ENCODE results near the gene MED27.

Gene MED27

DNA sequence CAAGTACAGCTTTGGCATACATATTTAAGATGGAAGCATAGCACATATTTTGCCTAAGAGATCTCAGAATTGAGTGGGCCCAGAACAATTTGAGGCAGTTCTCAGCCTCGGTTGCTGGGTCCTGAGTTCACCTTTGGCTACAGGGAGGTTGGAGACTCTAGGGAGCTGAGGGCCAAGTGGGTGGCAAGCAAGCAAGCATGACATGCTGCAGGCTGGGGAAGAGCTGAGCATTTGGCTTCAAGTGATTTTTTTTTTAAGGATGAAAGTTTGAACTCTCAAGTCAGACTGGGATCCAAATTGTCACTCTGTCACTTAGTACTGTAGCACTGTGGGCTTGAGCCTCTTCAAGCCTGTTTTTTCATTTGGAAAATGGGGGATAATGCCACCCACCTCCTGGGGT, 160.5 kb downstream of the MED27 start:
- no peak for DNase-seq (ENCODE audit: low spot score)

DNA sequence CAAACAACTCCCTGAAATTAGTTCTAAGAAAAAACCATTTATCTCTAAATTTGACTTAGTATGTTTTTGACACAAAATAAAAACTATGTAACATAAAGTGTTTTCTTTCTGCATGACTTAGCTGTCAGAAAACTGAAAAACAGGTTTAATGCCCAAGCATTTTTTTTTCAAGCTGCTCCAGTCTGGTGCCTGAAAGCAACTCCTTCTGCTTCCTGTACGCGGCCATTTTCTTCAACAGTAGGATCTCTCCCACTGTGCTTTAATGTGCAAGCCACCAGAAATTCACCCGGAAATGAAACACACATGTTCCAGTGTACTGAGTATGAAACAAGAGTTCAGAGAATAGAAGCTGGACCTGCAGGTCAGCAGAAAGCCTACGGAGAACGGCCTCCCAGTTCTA, 161.2 kb downstream of the MED27 start:
- no peak for DNase-seq (ENCODE audit: low spot score)

DNA sequence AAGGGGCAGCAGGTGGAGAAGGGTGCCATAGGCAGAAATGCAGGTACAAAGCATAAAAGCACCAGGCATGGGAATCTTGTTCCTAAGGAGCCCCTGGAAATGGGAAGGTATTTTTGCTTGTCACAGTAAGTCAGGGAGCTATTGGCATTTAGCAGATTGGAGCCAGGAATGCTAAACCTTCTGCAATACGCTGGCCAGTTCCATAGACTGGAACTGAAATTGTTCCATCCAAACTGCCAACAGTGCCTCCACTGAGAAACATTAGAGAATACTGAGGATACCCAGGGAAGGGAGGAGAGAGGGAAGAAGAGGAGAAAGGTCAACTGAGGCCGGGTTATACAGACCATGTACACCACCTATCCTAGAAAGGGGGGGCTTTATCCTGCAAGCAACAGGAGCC, 162.7 kb downstream of the MED27 start:
- no peak for DNase-seq (ENCODE audit: low spot score)

DNA sequence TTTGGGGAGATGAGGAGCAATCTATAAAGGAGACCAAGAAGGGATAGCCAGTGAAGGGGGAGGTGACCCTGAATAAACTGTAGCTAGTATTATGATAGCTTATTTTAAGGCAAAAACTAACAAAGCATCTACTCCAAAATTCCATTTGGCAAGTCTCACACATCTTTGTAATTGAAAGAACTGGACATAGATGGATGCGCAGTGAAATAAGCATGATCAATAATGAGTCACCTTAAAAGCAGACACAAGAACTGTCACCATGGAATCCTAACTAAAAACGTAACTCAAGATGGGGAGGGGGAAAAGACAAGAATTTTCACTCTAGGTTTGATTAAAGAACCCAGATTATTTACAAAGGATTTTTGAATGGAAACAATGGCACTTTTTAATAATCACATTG, 164.5 kb downstream of the MED27 start:
- DNase-seq (ENCODE audit: low spot score): no peak

DNA sequence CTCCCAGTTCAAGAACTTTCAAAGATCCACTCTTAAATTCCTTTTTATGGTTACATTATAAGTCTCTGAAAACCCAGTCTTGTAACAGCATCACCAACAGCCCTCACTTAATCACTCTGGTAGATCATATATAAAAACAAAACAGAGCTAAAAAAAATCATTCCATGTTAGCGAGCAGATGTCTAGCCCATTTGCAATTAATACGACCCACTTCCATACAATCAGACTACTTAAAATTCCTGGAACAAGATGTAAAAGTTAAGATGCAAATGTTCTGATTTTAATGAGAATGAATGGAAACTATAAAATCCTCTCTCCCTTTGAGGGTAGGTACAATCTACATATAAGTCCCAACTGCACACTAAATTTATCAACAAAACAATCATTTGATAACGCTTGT, 167.0 kb downstream of the MED27 start:
- no peak for DNase-seq (ENCODE audit: low spot score)

DNA sequence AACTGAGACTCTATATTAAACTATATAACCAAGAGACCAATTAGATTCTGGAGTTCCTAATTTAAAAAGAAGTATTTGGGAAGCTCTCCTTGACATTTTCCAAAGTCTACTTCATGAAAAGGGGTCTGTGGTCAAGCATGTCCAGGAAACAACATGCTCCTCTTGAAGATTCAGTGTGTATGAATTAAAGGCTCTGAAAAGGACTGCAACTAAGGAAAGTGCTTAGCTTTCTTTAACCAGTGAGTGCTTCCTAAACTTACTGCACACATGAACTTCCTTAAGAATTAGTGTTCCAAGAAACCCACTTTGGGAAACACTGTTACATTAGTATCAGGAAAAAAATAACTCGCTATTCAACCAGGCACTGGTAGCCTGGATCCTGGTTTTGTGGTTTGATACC, 167.6 kb downstream of the MED27 start:
- no peak for DNase-seq (ENCODE audit: low spot score)

DNA sequence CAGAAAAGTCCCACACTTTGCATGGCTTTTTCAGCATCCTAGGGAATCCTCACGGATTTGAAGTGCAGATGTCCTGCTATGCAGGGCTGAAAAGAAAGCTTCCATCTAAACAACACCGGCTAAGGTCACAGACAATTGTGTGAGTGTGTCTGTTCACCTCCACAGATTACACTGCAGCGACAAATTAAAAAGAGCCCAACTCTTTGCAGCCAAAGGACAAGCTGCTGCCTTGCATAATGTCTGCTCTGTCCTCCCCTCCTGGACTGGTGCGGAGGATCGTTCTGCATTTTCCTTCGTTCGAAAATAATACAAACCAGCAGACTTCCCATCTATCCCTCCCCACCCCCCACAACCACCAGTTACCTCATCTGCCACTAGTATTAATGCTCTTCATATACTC, 169.1 kb downstream of the MED27 start:
- no peak for DNase-seq (ENCODE audit: low spot score)

DNA sequence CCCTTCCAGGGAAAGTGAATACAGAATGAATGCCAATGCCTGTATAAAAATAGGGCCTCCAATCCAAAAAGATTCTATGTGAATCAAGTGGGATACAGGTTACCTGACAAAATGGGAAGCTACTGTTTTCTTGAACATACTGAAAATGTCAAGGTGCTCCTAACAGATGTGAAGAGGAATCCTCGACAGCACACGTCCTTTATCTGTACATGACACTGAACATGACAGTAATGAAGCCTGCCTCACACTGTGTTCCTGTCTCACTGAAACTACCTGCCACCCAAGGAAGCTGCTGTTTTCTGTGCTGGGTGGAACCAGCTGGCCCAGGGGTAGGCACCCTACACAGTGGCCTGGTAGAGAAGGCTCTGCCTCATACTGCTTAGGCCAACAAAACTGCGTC, 174.5 kb downstream of the MED27 start:
- no peak for DNase-seq (ENCODE audit: low spot score)

DNA sequence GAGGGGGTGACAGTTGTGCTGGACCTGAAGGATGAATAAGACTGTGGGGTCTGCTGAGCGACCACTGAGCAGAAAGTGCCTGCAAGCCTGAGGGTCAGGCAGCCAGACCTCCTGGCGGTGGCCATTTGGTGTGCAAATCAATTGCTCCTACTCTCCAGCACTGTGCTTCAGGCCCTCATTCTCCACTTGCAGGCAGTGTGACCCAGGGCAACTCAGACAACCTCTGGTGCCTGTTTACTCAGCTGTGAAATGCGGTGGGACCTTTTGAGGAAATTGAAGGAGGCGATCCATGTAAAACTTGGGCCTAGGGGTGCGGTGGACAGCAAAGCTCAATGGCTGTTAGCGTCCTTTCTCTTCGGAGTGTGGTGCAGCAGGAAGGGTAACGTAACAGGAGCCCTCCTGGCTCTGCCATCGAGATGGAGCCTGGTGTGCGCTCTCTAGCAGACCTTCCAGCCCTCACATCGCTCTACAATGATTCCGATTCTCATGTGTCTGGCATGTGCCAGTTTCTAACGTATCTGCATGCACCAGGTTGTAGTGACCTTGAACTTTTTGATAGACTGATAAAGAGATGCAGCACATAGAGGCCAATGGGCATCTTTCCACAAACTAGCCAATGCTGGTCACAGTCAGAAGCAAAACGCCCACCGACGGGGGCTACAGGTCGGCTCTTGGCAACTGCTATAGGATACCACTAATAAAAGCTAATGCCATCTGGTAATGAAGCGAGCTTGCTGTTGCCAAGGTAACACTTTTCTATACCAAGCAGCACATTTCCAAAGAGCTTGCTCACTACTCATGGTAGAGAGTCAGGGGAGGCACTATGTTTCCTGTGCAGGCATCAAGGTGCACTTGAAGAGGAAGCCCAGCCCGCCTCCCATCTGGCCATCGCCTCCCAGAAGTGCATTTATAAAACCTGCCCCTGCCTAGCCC, 180.1 kb downstream of the MED27 start:
- no peak for DNase-seq (ENCODE audit: low spot score)

DNA sequence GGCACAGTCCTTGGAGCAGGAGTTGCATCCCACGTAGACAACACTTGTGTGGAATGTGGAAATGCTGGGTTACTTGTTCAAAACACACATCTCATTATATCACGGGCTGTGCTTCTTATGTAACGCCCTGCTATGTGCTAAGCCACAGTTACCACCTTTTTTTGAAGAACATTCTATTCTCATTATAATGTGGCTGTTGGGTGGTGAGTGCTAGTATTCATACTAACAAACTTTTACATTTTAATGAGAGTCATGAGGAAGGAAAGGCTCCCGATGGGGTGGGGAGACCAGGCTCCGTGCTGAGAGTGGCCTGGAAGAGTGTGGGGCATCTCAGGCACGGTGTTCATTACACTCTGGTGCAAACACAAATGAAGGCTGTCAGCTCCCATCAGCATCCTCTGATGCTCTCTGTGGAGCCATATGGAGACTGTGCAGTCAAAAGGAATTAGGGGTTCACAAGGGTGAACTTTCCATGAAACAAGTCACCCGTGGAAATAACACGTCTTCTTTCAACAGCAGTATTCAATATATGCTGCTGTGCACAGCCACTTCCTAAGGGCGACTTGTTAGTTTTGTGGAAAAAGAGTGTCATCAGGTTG, 186.7 kb downstream of the MED27 start:
- no peak for DNase-seq (ENCODE audit: low spot score)

DNA sequence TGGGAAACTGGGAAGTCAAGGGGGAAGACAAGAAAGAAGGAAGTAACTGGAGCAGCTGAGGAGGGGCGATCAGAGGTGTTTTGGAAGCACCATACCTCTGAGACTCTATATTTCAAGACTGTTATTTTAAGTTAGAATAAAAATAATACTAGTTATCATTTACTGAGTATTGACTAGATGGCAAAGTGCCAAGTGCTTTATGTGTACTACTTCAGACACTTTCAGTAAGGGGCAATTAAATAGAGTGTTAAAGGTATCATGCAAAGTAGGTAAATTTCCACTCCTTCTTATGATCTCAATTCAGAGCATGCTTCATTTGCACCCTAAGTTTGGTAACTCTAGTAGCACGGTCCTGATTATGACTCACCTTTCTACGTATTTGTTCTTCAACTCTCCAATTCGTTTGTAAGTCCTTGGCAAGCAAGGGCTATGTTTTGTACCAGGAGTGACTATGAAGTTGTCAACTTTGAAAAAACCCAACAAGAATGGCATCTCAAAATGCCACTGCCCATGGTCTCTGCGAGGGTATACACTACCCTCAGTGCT, 187.4 kb downstream of the MED27 start:
- DNase-seq (ENCODE audit: low spot score): no peak

DNA sequence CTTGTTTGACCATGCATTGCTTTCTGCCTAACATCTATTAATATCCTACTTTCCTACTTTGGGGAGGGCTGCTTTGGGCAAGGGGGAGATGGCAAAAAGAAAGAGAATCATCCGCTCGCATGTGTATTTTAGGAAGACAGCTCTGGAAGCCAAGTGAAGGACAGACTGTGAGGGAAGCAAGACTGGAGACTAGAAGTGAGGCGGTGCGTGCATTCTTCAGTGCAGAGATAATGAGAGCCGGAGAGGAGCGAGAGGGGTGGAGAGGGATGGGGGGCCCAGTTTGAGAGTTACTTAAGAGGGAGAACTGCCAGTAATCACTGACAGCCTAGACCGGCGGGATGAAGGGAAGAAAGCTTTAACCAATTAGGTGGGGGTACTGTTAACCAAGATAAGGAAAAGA, 188.1 kb downstream of the MED27 start:
- DNase-seq (ENCODE audit: low spot score): no peak

DNA sequence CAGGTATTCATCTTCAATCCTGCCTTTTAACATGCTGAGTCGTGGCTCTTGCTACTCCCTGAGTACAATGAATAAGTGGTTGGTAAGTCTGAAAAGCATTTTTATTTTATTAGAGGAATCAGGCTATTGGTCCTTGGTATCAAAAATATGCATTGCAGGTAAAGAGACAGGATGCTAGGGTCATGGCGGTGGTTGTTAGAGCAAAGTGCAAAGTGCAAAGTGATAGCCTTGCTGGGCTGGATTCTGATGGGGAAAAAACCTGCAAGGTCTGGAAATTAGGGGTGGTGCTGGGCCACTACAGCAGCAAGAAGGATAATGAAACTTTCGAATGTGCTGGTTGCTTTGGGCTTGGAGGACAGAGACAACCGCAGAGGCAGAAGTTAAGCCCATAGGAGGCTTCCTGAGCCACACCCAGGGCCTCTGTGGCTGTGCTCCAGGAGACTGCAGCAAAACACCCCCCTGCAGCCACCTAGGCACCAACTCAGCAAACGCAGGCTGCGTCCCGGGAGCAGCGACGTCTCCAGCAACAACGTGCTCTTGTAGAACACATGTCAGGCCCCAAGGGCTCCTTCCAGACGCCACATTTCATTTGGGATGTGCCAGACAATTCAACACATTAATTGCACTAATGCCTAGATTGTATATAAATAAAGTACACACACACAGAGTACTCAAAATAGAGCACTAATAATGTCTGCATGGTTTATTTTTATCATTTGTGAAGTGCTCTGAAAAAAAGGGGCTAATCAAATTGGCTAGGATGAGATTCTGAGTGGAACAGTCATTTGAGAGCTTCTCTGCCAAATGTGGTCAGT, 190.0 kb downstream of the MED27 start:
- DNase-seq (ENCODE audit: low spot score): no peak

DNA sequence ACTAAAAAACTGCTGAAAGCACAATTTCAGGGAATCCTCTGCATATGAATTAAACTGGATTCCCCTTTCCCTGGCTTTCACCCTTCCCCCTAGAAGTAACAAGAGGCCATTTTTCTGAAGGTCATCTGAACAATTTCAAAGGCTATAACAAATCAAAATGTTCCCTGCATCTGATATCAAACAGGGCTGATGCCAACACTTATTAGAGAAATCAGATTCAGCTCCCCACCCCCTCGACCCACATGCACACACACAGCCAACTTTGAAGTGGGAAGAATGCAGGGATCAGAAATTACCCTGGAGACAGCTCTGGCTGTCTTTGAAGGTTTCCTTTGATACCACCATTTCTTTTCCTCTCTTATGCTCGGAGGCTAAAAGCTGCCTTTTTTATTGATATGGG, 190.7 kb downstream of the MED27 start:
- DNase-seq (ENCODE audit: low spot score): no peak

DNA sequence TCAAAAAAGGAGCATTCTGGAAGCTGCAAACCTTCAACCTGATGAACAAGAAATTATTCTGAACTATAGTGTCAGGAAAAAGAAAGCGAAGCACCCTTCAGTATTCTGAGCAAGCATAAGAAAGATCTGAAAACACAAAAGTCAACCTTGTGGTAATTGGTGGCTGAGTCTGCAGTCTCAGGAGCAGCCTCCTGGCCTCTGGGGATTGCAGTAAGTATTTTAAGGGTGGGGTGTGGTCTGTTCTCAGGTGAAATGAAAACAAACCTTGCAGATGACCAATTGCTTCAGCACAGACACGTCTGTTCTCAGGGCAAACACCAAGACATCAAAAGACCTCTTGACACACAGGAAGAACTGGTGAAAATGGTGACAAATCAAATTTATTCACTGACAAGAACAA, 192.0 kb downstream of the MED27 start:
- no peak for DNase-seq (ENCODE audit: low spot score)

DNA sequence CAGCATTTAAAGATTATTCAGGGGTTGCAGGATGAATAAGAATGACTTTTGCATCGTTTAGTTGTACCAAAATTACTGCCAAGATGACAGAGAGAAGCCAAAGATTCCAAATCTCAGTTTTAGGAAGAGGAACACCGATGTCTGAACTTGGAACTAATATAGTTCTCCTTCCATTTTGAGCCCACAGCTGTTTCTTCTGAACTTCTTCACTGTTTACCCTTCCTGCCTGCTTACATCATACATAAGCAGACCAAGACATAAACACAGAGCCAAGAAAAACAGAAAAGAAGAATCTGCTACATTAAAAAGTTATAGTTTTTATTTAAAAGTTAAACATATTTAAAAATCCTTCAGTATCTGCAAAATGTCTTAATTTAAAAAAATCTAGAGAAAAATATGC, 192.8 kb downstream of the MED27 start:
- DNase-seq (ENCODE audit: low spot score): no peak

DNA sequence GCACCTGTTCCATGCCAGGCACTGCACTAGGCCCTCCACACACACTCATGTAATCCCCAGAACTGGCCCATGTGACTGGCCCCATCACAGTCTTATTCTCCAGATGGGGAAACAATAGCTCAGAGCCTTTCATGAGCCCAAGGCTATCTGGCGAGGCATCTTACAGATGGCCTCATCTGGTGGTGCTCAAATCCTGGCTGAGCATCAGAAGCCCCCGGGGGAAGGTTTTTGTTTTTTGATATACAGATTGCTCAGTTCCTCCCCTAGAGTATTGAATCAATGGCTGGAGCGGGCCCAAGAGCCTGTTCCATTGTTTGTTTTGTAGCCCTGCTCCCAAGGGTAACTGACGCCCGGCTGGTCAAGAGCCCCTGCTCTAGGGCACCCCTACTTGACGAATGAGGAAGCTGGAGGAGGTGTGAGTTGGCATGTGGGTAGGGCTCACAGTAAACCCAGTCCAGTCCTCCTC, 194.5 kb downstream of the MED27 start:
- no peak for DNase-seq (ENCODE audit: low spot score)

DNA sequence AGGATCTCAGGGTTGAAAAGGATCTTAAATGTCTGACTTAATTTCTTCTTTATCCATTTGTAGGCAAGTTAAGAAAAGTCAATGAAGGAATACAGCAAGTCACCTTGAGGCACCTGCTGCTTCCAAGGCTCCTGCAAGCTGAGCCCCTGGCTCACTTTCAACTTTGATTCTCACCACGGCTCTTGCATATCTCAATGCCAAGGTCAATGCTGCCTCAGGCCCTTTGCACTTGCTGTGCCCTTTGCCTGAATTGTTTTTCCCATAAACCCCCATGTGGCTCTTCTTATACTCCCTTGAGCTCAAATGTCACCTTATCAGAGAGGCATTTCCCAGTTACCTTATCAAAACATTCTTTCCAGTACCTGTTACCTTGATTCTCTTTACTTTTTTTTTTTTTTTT, 195.4 kb downstream of the MED27 start:
- DNase-seq (ENCODE audit: low spot score): no peak

DNA sequence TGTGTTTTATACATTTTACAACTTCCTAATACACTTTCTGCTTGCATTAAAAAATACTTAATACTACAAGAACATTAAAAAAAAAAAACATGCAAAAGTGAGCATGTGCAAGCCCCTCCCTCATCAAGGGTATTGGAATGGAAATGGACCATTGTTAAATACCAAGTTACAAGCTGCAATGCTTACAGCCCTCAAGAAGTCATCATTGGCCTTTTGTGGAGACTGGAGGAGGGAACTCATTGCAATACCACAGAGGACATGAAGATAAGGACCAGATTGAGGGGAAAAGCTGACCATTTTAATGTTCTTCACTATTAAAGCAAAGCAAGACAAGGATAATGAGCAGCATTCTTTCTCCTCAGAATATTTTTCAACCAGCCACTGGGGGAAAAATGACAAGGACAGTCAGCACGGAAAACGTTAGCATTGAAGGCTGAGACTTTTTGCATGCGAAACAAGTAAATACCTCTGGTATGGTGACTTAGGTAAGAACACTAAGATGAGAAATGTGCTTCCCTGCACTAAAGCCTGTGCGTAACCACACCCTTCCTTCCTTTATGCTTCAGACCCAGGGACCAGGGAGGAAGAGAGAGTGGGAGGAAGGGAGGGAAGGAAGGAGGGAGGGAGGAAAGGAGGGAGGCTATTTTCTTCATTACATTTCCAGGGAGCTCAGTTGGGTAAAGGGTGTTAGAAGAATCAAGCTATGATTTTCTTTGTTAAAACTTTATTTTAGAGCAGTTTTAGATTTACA, 198.7 kb downstream of the MED27 start:
- no peak for DNase-seq (ENCODE audit: low spot score)

DNA sequence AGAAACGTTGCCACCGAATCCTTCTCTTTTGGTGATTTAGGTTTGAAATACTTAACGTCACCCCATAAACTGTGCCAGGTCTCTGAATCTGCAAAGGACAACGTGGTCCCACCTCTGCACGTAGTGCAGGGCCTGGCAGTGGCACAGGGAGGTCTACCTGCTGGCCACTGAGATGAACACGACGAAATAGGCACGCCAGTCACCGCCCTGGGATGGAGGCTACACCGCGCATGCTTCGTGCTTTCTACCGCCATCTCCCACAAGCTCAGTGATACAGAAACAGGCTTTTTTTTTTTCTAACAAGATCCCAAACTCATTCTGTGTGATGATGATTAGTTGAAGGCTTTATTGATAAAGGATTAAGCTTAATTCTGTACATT, 199.8 kb downstream of the MED27 start:
- DNase-seq (ENCODE audit: low spot score): no peak

DNA sequence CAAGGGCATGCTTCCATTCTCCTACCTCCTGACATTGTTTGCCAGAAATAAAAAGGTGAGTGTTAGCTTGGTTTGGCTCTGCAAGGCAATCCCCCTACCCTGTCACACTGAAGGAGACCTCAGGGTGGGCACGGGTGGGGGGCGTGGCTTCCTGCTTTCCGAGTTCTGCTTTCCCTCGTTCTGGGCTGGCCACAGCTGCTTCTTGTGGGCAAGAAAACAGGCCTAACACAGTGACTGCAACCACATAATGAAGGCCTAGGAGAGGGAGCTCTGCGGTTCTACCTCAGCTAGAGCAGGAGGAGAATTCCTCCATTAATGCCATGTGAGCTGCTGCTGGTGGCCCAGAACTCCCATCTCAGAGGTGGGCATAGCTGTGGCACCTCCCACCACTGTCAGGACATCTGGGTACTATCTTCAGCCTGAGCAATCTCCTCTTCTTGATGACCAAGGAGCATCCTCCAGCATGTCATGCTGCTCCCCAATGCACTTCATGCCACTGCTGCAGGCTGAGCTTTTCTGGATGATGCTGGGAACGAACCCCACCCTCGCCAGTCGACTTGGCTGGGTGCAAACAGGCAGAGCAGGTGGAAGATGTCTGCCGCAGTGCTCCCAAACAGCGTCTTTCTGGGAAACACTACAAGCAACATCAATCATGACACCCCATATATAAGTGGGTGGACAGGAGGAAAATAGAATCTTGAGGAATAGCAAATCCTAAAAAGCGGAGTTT, 200.3 kb downstream of the MED27 start:
- no peak for DNase-seq (ENCODE audit: low spot score)
